ENCODE results near the gene PEA15. TPM values are rescaled to one million over a fixed set of nuclear protein-coding genes. Genes with fewer than 3 reads are reported as not detected.

PEA15 gene
- total and polyA plus RNA-seq, 10 of the 15 experiments (the other 5 are each of a cell fraction or from before 2014, with no cell fraction given), result 15.1 to 269 (median 65.6) TPM

DNA sequence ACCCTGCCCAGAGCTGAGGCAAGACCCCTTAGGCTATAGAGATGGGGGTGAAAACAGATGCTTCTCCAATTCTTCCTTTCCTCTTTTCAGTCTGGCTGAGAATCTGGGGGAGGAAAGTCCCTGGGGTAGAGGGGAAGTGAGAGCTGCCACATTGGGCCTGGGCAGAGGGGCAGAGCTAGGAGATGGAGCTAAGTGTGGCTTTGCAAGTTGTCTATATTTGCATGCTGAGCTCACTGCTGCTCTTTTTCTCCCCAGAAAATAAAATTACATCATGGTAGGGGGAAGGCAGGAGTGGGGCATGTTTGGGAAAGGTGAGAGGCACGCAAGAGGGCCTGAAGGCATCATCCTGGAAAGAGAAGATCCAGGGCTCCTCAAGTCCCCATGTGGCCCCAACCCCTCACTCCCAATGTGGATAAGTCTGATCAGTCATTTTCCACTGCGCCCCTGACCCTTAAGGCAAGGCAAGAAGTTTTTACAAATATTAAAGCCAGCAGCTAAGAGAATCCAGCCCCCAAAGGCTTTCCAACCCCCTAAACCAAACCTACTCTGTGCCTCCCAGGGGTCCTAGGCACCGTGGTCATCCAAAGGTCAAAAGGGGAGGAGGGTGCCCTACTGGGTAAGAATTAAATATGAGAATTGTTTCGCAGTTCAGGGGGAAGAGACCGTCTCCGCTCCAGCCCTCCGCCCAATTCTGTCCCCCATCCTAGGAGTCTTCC lies 500 bp upstream of the PEA15 start (continued):
- TF ChIP-seq PKNOX1 (IDR thresholded peaks at IDR 0.05) (no peak), CHD2 (IDR thresholded peaks at IDR 0.05; ENCODE audit: borderline replicate concordance, low read depth, low read length) (peak; percentile 53; the same call in 1 of the 2 replicates), NFXL1 (IDR thresholded peaks at IDR 0.05; ENCODE audit: borderline replicate concordance) (no peak), MEF2B (IDR thresholded peaks at IDR 0.05; ENCODE audit: partially characterized antibody, poor library complexity, severe bottlenecking) (peak; percentile 77), ZNF622 (IDR thresholded peaks at IDR 0.05) (no peak), NFIC (IDR thresholded peaks at IDR 0.05; ENCODE audit: low read depth, low read length) (peak; percentile 76; the same call in 1 of the 2 replicates), FOS (IDR thresholded peaks at IDR 0.05; ENCODE audit: borderline replicate concordance, extremely low read depth, insufficient read length) (no peak), STAT3 (IDR thresholded peaks at IDR 0.05; ENCODE audit: low read depth, low read length) (no peak; the same call in 1 of the 2 replicates), NBN (IDR thresholded peaks at IDR 0.05) (peak; percentile 82), RFX5 (IDR thresholded peaks at IDR 0.05; ENCODE audit: low read depth, low read length) (no peak), IKZF2 (IDR thresholded peaks at IDR 0.05) (peak; percentile 99), MXI1 (IDR thresholded peaks at IDR 0.05; ENCODE audit: low read depth, low read length) (no peak), ZNF384 (IDR thresholded peaks at IDR 0.05; ENCODE audit: borderline replicate concordance, low read depth, low read length) (no peak), PAX8 (IDR thresholded peaks at IDR 0.05) (no peak), USF2 (IDR thresholded peaks at IDR 0.05; ENCODE audit: borderline replicate concordance, low read depth, low read length) (no peak)
- TF ChIP-seq, protein P1, sequence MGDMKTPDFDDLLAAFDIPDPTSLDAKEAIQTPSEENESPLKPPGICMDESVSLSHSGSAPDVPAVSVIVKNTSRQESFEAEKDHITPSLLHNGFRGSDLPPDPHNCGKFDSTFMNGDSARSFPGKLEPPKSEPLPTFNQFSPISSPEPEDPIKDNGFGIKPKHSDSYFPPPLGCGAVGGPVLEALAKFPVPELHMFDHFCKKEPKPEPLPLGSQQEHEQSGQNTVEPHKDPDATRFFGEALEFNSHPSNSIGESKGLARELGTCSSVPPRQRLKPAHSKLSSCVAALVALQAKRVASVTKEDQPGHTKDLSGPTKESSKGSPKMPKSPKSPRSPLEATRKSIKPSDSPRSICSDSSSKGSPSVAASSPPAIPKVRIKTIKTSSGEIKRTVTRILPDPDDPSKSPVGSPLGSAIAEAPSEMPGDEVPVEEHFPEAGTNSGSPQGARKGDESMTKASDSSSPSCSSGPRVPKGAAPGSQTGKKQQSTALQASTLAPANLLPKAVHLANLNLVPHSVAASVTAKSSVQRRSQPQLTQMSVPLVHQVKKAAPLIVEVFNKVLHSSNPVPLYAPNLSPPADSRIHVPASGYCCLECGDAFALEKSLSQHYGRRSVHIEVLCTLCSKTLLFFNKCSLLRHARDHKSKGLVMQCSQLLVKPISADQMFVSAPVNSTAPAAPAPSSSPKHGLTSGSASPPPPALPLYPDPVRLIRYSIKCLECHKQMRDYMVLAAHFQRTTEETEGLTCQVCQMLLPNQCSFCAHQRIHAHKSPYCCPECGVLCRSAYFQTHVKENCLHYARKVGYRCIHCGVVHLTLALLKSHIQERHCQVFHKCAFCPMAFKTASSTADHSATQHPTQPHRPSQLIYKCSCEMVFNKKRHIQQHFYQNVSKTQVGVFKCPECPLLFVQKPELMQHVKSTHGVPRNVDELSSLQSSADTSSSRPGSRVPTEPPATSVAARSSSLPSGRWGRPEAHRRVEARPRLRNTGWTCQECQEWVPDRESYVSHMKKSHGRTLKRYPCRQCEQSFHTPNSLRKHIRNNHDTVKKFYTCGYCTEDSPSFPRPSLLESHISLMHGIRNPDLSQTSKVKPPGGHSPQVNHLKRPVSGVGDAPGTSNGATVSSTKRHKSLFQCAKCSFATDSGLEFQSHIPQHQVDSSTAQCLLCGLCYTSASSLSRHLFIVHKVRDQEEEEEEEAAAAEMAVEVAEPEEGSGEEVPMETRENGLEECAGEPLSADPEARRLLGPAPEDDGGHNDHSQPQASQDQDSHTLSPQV (IDR thresholded peaks at IDR 0.05), result no peak
- TF ChIP-seq, protein P2, sequence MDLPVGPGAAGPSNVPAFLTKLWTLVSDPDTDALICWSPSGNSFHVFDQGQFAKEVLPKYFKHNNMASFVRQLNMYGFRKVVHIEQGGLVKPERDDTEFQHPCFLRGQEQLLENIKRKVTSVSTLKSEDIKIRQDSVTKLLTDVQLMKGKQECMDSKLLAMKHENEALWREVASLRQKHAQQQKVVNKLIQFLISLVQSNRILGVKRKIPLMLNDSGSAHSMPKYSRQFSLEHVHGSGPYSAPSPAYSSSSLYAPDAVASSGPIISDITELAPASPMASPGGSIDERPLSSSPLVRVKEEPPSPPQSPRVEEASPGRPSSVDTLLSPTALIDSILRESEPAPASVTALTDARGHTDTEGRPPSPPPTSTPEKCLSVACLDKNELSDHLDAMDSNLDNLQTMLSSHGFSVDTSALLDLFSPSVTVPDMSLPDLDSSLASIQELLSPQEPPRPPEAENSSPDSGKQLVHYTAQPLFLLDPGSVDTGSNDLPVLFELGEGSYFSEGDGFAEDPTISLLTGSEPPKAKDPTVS (IDR thresholded peaks at IDR 0.05; ENCODE audit: low read depth, low read length), result no peak
- TF ChIP-seq, protein P3, sequence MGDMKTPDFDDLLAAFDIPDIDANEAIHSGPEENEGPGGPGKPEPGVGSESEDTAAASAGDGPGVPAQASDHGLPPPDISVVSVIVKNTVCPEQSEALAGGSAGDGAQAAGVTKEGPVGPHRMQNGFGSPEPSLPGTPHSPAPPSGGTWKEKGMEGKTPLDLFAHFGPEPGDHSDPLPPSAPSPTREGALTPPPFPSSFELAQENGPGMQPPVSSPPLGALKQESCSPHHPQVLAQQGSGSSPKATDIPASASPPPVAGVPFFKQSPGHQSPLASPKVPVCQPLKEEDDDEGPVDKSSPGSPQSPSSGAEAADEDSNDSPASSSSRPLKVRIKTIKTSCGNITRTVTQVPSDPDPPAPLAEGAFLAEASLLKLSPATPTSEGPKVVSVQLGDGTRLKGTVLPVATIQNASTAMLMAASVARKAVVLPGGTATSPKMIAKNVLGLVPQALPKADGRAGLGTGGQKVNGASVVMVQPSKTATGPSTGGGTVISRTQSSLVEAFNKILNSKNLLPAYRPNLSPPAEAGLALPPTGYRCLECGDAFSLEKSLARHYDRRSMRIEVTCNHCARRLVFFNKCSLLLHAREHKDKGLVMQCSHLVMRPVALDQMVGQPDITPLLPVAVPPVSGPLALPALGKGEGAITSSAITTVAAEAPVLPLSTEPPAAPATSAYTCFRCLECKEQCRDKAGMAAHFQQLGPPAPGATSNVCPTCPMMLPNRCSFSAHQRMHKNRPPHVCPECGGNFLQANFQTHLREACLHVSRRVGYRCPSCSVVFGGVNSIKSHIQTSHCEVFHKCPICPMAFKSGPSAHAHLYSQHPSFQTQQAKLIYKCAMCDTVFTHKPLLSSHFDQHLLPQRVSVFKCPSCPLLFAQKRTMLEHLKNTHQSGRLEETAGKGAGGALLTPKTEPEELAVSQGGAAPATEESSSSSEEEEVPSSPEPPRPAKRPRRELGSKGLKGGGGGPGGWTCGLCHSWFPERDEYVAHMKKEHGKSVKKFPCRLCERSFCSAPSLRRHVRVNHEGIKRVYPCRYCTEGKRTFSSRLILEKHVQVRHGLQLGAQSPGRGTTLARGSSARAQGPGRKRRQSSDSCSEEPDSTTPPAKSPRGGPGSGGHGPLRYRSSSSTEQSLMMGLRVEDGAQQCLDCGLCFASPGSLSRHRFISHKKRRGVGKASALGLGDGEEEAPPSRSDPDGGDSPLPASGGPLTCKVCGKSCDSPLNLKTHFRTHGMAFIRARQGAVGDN (IDR thresholded peaks at IDR 0.05), result peak; percentile 81

Measured in GM12878 (cell line).